HG03442 (cell line): ENCODE results near the gene CADPS2.

Experiments used
- ATAC-seq: cut with Tn5 transposase; IDR thresholded peaks from one replicate; pipeline ENCODE4 v1.9.1; 2021; ENCODE audit warnings: mild to moderate bottlenecking, moderate library complexity; ENCODE audit not compliant: unreplicated experiment

The CADPS2 gene

GRCh38 chr7:122544463-122544862 is 341.8 kb downstream of the CADPS2 start:
- ATAC-seq, result peak; percentile 97

GRCh38 chr7:122543891-122544290 is 342.4 kb downstream of the CADPS2 start:
- ATAC-seq, result no peak

GRCh38 chr7:122543166-122543565 is 343.1 kb downstream of the CADPS2 start:
- no peak for ATAC-seq

GRCh38 chr7:122535086-122535485 is 351.2 kb downstream of the CADPS2 start:
- no peak for ATAC-seq

GRCh38 chr7:122532406-122533269 is 353.6 kb downstream of the CADPS2 start:
- no peak for ATAC-seq

GRCh38 chr7:122528879-122529481 is 357.3 kb downstream of the CADPS2 start:
- peak; percentile 42 for ATAC-seq

- no peak for ATAC-seq
Measured at GRCh38 chr7:122525355-122525754, 360.9 kb downstream of the CADPS2 start.

- no peak for ATAC-seq
Measured at GRCh38 chr7:122521767-122522166, 364.5 kb downstream of the CADPS2 start.

- ATAC-seq, result no peak
Measured at GRCh38 chr7:122520971-122521555, 365.2 kb downstream of the CADPS2 start.

- no peak for ATAC-seq
Measured at GRCh38 chr7:122518488-122518887, 367.8 kb downstream of the CADPS2 start.

- ATAC-seq, result no peak
Measured at GRCh38 chr7:122517576-122517975, 368.7 kb downstream of the CADPS2 start.

GRCh38 chr7:122515404-122515803 is 370.9 kb downstream of the CADPS2 start:
- no peak for ATAC-seq

- no peak for ATAC-seq
Measured at GRCh38 chr7:122511268-122511667, 375.0 kb downstream of the CADPS2 start.

- no peak for ATAC-seq
Measured at GRCh38 chr7:122507591-122507990, 378.7 kb downstream of the CADPS2 start.

- no peak for ATAC-seq
Measured at GRCh38 chr7:122492007-122492406, 394.3 kb downstream of the CADPS2 start.

GRCh38 chr7:122488241-122488640 is 398.0 kb downstream of the CADPS2 start:
- ATAC-seq, result no peak

GRCh38 chr7:122487131-122487530 is 399.1 kb downstream of the CADPS2 start:
- no peak for ATAC-seq

- no peak for ATAC-seq
Measured at GRCh38 chr7:122485856-122486255, 400.4 kb downstream of the CADPS2 start.

- no peak for ATAC-seq
Measured at GRCh38 chr7:122482212-122482611, 404.0 kb downstream of the CADPS2 start.

GRCh38 chr7:122470859-122471258 is 415.4 kb downstream of the CADPS2 start:
- no peak for ATAC-seq

- no peak for ATAC-seq
Measured at GRCh38 chr7:122468945-122469344, 417.3 kb downstream of the CADPS2 start.
